Activated CD4-positive, alpha-beta T cell treated with anti-CD3 and anti-CD28 coated beads, Interleukin-2, Interleukin-6, amounts not matched to agents 100 ng/mL and 50 ng/mL, durations not matched to agents 16 hours and 8 hours (primary cell): Measurements from ENCODE around the gene TLR8.

Experiments
- DNase-seq: peaks from one replicate; pipeline ENCODE4 v3.0.0-alpha.2; 2020

TLR8 gene

DNA sequence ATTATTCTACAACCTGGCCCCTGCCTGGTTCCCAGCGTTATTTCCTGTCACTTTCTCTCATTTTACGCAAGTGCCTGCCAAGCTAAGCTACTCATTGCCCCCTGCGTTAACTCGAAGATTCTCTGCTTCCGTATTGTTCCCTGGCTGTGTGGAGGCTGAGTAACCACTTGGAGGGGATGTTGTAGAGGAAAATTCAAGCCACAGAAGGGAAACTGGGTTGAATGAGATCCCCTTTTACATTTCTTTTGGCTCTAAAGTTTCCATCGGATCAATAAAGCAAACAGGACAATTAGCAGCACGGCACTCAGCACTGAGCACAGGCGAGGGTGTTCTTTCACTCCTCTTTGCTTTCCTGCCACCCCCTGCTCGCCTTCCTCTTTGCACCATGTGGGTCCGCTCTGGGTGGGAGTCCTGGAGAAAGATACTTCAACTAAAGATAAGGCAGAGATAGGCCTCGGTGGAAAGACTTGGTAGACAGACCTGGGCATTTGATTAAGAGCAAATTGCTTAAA, 64.3 kb downstream of the TLR8 start:
- DNase-seq, result peak; percentile 78

- peak; percentile 67 for DNase-seq
Observed at GRCh38 chrX:12971282-12972003, 65.0 kb downstream of the TLR8 start.

GRCh38 chrX:12972243-12972642, 65.8 kb downstream of the TLR8 start:
- DNase-seq, result peak; percentile 51
